VCaP (cell line): ENCODE measurements around the gene ST7.

Experiments
- H3K27ac ChIP-seq: fragments of 450-650 bp; 2 replicates; pipeline ENCODE4 v1.5.1; 2017
- TF ChIP-seq, protein P1 (sequence below): fragments of 450-650 bp; conservative IDR thresholded peaks from 2 replicates; pipeline ENCODE4 v1.5.1; 2017; ENCODE audit warnings: mild to moderate bottlenecking, moderate library complexity

Gene ST7

DNA sequence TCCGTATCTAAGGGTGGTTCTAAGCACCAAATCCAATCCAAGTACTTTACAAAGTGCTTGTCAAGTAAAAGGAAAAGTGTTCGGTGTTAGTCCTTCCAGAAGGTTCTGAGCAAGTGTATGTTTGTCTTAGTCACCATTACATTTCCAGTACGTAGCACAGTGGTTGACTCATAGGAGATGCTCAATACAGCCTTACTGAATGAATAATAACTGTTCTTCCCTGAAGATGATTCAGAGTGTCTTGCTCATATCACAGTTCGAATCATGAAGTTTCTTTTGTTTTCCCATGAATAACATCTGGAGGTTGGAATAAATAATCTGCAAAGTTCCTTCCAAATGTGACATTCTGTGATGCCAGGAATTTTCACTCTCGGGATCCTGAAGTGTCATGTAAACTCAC lies 316.1 kb downstream of the ST7 start:
- H3K27ac ChIP-seq, result no peak overlapping the region
- TF ChIP-seq, protein P1, sequence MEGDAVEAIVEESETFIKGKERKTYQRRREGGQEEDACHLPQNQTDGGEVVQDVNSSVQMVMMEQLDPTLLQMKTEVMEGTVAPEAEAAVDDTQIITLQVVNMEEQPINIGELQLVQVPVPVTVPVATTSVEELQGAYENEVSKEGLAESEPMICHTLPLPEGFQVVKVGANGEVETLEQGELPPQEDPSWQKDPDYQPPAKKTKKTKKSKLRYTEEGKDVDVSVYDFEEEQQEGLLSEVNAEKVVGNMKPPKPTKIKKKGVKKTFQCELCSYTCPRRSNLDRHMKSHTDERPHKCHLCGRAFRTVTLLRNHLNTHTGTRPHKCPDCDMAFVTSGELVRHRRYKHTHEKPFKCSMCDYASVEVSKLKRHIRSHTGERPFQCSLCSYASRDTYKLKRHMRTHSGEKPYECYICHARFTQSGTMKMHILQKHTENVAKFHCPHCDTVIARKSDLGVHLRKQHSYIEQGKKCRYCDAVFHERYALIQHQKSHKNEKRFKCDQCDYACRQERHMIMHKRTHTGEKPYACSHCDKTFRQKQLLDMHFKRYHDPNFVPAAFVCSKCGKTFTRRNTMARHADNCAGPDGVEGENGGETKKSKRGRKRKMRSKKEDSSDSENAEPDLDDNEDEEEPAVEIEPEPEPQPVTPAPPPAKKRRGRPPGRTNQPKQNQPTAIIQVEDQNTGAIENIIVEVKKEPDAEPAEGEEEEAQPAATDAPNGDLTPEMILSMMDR, result no peak

DNA sequence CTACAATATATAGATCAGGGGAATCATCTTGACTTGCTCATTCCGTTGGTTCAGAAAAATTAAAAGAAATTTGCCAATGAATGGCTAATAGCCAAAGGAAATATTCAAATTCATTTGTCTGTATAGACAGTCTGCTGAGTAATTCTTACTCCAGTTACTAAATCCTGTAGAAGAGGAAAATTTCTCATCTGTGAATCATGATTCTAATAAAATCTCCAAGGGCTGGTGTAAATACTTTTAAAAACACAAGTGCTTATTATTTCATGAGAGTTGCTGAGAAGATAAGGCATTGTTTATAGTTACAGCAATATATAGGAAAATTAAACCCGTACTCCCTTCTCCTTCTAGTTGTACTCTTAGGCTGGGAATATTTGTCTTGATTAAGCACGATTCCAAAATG lies 316.6 kb downstream of the ST7 start:
- TF ChIP-seq, protein P1, result no peak
- no peak overlapping the region for H3K27ac ChIP-seq

DNA sequence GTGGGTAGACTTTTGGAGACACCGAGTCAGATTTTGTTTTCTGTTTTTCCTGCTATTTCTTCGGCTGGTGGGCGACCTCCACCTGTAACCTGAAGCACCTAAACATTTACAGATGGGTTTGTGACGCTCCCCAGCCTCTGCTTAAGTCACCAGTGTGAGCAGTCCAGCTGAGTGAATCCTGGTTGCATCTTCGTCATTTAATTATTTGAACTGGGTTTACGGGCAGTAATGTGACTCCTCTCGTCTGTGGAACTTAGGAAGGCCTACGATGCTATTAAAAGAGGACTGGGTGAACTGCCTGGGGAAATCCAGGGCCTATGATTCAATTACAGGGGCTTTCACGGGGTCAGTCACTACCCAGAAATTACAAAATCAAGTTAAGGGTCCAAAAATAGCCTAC lies 317.1 kb downstream of the ST7 start:
- no peak overlapping the region for H3K27ac ChIP-seq
- TF ChIP-seq, protein P1, result no peak

DNA sequence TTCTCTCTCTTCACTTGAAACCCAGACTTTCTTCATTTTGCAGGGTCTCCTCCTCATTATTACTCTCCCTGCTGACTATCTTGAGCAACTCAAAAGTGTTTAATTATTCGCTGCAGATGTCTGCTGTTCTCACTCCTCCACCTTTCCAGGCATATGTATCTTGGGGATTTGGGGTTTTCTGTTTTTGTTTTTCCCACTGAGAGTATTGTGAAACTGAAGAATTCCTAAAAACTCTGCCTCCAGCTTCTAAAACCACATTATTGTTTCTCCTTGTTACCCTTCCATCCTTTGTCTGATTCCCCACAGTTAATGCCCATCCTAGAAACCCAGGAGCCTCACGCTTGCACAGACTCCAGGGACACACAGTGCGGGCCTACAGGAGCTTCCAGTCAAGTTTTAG lies 318.3 kb downstream of the ST7 start:
- TF ChIP-seq, protein P1, result no peak
- no peak overlapping the region for H3K27ac ChIP-seq

DNA sequence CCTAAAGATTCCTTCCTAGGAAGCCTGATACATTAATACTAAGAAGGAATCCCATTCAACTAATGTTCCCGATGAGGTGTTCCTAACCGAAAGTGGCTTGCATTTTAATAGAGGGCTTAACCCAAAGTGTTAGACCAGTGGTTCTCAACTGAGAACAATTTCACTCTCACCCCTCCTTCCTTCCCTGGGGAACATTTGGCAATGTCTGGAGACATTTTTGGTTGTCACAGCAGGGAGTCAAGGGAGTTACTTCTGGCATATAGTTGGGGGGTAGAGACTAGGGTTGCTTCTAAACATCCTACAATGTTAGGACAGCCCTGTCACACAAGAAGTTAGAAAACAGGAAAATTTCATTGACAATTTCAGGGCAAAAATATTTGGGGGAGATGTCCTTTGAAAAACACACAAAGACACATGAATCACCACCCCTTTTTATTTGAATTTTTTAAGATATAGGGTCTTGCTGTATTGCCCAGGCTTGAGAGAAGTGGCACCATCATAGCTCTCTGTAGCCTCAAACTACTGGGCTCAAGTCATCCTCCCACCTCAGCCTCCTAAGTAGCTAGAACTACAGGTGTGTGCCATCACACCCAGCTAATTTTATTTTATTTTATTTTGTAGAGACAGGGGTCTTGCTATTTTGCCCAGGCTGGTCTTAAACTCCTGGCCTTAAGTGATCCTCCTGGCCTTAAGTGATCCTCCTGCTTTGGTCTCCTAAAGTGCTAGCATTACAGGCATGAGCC lies 318.9 kb downstream of the ST7 start:
- TF ChIP-seq, protein P1, result no peak

DNA sequence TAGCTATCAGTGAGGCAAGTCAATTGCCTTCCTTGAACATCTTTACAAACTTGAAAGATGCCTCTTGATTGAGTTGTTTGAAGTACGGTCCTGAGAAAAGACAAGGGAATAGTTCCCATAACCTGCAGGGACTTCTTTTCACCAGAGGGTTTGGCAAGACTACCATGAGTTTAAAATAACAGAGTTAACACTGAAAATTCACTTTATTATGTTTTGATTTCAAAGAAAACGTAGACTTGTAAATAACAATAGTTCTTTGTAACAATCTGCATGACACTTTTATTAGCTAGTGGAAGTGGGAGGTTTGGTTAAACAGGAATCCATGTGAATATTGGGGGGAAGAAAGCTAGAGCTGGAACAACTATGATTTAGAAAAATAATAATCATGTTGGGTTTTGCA lies 320.0 kb downstream of the ST7 start:
- no peak overlapping the region; the same call in 1 of the 2 replicates for H3K27ac ChIP-seq
- TF ChIP-seq, protein P1, result no peak

More for the DNA sequence above, 318.9 kb downstream of the ST7 start:
- H3K27ac ChIP-seq, result no peak overlapping the region

DNA sequence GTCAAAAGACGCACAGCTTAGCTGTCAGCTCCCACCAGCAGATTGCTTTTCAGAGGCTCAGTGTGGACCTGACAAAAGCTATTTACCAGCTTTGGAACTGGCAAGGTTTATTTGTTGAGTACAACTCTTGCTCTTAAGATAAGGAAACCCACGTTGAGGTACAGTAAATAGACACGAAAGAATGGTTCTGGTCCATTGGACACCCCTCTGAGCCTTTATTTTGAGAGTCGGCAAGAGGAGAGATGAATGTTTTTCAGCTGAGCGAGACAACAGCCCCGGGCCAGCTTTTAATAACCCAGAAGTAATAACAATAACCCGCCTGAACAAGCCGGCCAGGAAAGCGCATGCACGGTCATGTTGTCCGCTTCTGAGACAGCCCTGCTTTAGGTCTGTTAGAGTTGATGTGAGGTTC lies 320.5 kb downstream of the ST7 start:
- no peak overlapping the region; the same call in 1 of the 2 replicates for H3K27ac ChIP-seq
- TF ChIP-seq, protein P1, result no peak
